Jurkat, Clone E6-1 (cell line): ENCODE measurements around the gene POLR3GL.

Experiments
- DNase-seq: peaks from one replicate; pipeline ENCODE4 v3.0.0-alpha.2; 2011; ENCODE audit warnings: low read depth, low spot score
- H3K4me3 ChIP-seq: 2 replicates; pipeline ENCODE4 v1.5.1; 2011; ENCODE audit warnings: mild to moderate bottlenecking, low read length, control low read depth, moderate library complexity

The POLR3GL gene

GRCh38 chr1:145946477-145946986 lies 18.0 kb upstream of the POLR3GL start:
- no peak overlapping the region for H3K4me3 ChIP-seq
- DNase-seq: no peak

- H3K4me3 ChIP-seq: no peak overlapping the region
Measured at GRCh38 chr1:145947551-145947950, 16.9 kb upstream of the POLR3GL start.

GRCh38 chr1:145949219-145949618 lies 15.3 kb upstream of the POLR3GL start:
- no peak for DNase-seq
- H3K4me3 ChIP-seq: no peak overlapping the region

More at GRCh38 chr1:145947551-145947950, 16.9 kb upstream of the POLR3GL start:
- no peak for DNase-seq

GRCh38 chr1:145951526-145951925 lies 13.0 kb upstream of the POLR3GL start:
- no peak for DNase-seq
- no peak overlapping the region for H3K4me3 ChIP-seq

- no peak for DNase-seq
- no peak overlapping the region for H3K4me3 ChIP-seq
Measured at GRCh38 chr1:145952903-145953302, 11.6 kb upstream of the POLR3GL start.

GRCh38 chr1:145953861-145954260 lies 10.6 kb upstream of the POLR3GL start:
- no peak overlapping the region for H3K4me3 ChIP-seq

GRCh38 chr1:145955436-145955835 lies 9.1 kb upstream of the POLR3GL start:
- no peak overlapping the region for H3K4me3 ChIP-seq
- no peak for DNase-seq

More at GRCh38 chr1:145953861-145954260, 10.6 kb upstream of the POLR3GL start:
- DNase-seq: no peak

GRCh38 chr1:145956361-145956760 lies 8.1 kb upstream of the POLR3GL start:
- no peak for DNase-seq
- peak overlapping the region; percentile 62 for H3K4me3 ChIP-seq

- peak overlapping the region; percentile 62 for H3K4me3 ChIP-seq
- DNase-seq: no peak
Measured at GRCh38 chr1:145956781-145957442, 7.6 kb upstream of the POLR3GL start.

GRCh38 chr1:145957443-145958319 lies 6.8 kb upstream of the POLR3GL start, which contains the start of gene LIX1L:
LIX1L (minus strand) TSS chr1:145958017; CDS start chr1:145957927, 90 bp downstream.
- DNase-seq: peak; percentile 96
- H3K4me3 ChIP-seq: peak within 1 kb of the TSS; percentile 62

- H3K4me3 ChIP-seq: no peak overlapping the region
Measured at GRCh38 chr1:145958734-145959133, 5.8 kb upstream of the POLR3GL start.

GRCh38 chr1:145959333-145959732 lies 5.2 kb upstream of the POLR3GL start:
- no peak overlapping the region for H3K4me3 ChIP-seq
- no peak for DNase-seq

More at GRCh38 chr1:145958734-145959133, 5.8 kb upstream of the POLR3GL start:
- DNase-seq: no peak

- DNase-seq: no peak
- no peak overlapping the region for H3K4me3 ChIP-seq
Measured at GRCh38 chr1:145959957-145960467, 4.5 kb upstream of the POLR3GL start.

- no peak for DNase-seq
- no peak overlapping the region for H3K4me3 ChIP-seq
Measured at GRCh38 chr1:145960468-145961108, 3.9 kb upstream of the POLR3GL start.

GRCh38 chr1:145961109-145961424 lies 3.4 kb upstream of the POLR3GL start:
- no peak overlapping the region for H3K4me3 ChIP-seq
- DNase-seq: no peak

- no peak overlapping the region for H3K4me3 ChIP-seq
- no peak for DNase-seq
Measured at GRCh38 chr1:145961425-145962156, 2.9 kb upstream of the POLR3GL start.

GRCh38 chr1:145962157-145963102 lies 2.1 kb upstream of the POLR3GL start:
- H3K4me3 ChIP-seq: no peak overlapping the region
- no peak for DNase-seq
